Body of pancreas (tissue), 4 donors: Measurements from ENCODE around the gene MBP.

Experiments
- POLR2A ChIP-seq, 3 donors: fragments of 450-650 bp; IDR thresholded peaks; one replicate each; pipeline ENCODE4 v1.6.1; 2016; ENCODE audit warnings: antibody characterized with exemption in 3 of 3, mild to moderate bottlenecking in 2 of 3
- TF ChIP-seq, protein P1 (sequence below), 7 experiments: fragments of 450-650 bp in 4 of 7; fragments of 200-600 bp in 3 of 7; sonication (generic) in 3 of 7; IDR thresholded peaks; one replicate each; pipeline ENCODE4 v1.5.1; 2016 to 2019; ENCODE audit warnings: antibody characterized with exemption in 7 of 7

DNA sequence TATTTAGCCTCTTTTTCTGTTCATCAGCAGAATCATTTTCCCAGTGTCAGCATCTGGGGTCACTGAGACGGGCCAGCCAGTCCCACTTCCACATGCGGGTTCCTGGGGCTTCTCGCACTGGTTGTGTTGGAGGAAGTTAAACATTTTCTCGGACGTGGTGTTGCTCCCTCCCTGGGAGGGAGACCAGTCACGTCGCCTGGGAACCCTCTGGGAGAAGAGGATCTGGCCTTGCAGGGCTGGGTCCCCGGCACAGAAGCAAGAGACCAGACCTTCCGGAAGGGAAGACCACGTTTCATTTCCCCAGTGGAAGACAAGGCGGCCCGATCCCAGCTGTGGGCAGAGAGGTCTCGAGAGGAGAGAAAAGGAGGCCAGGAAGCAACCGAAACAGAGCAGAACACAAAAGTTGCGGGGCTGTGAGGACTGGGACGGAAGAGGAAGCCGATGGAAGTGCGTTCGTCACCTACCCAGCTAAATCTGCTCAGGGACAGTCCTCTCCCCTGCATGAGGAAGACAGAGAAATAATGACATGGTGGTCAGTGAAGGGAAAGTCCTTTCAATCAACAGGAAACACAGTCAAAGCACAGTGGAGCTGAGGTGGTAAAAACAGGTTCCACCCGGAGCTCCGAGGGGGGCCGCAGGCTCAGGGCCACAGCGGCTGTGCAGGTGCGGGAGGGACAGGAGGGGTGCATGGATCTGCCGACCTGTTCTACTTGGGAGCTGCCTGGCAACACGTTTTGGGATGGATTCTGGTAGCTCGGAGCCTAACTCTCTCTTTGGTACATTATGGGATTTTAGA, 144.4 kb downstream of the MBP start:
- TF ChIP-seq, protein P1, sequence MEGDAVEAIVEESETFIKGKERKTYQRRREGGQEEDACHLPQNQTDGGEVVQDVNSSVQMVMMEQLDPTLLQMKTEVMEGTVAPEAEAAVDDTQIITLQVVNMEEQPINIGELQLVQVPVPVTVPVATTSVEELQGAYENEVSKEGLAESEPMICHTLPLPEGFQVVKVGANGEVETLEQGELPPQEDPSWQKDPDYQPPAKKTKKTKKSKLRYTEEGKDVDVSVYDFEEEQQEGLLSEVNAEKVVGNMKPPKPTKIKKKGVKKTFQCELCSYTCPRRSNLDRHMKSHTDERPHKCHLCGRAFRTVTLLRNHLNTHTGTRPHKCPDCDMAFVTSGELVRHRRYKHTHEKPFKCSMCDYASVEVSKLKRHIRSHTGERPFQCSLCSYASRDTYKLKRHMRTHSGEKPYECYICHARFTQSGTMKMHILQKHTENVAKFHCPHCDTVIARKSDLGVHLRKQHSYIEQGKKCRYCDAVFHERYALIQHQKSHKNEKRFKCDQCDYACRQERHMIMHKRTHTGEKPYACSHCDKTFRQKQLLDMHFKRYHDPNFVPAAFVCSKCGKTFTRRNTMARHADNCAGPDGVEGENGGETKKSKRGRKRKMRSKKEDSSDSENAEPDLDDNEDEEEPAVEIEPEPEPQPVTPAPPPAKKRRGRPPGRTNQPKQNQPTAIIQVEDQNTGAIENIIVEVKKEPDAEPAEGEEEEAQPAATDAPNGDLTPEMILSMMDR (IDR thresholded peaks at IDR 0.05) = no peak
- TF ChIP-seq POLR2A (IDR thresholded peaks at IDR 0.05) = peak in 1 of 3 donors; percentile 22
